Fibroblast of lung (primary cell): Measurements from ENCODE around the gene PADI6. TPM values are rescaled to one million over a fixed set of nuclear protein-coding genes. Genes with fewer than 3 reads are reported as not detected.

Experiments used
- DNase-seq, 2 donors: peaks; one replicate each; pipeline versions ENCODE4 v3.0.0 to v3.0.0-alpha.2; 2010; ENCODE audit warnings: low read depth in 2 of 2
- H2AFZ ChIP-seq: 2 replicates; pipeline ENCODE4 v1.5.1; 2012; ENCODE audit warnings: low read length, control low read depth, inconsistent platforms
- H3K27ac ChIP-seq: 2 replicates; pipeline ENCODE4 v1.5.1; 2011; ENCODE audit warnings: low read length, control low read depth; ENCODE audit not compliant: insufficient read depth
- H3K27me3 ChIP-seq: 2 replicates; pipeline ENCODE4 v1.5.1; 2011; ENCODE audit warnings: mild to moderate bottlenecking, low read length; ENCODE audit not compliant: control insufficient read depth, insufficient read depth
- H3K36me3 ChIP-seq: 2 replicates; pipeline ENCODE4 v1.5.1; 2011; ENCODE audit warnings: low read length; ENCODE audit not compliant: control insufficient read depth, insufficient read depth
- H3K4me1 ChIP-seq: 2 replicates; pipeline ENCODE4 v1.5.1; 2011; ENCODE audit warnings: low read length; ENCODE audit not compliant: control insufficient read depth, insufficient read depth; ENCODE audit errors: extremely low read depth
- H3K4me2 ChIP-seq: 2 replicates; pipeline ENCODE4 v1.5.1; 2011; ENCODE audit warnings: low read length, control low read depth; ENCODE audit not compliant: insufficient read depth; ENCODE audit errors: extremely low read depth
- H3K4me3 ChIP-seq, 4 experiments: fragments of 200-600 bp in 1 of 4; sonication (generic) in 1 of 4; replicated peaks in 1 of 4; 2 replicates each; pipeline ENCODE4 v1.5.1; 2011 to 2016; ENCODE audit warnings: low read length in 4 of 4, low read depth in 3 of 4, mild to moderate bottlenecking in 3 of 4, control low read depth in 2 of 4, inconsistent platforms in 1 of 4, mixed read lengths in 1 of 4; ENCODE audit not compliant: insufficient read depth in 1 of 4; ENCODE audit errors: control extremely low read depth in 1 of 4
- H3K79me2 ChIP-seq: 2 replicates; pipeline ENCODE4 v1.5.1; 2012; ENCODE audit warnings: mild to moderate bottlenecking, low read length, inconsistent platforms; ENCODE audit not compliant: control insufficient read depth, insufficient read depth
- H3K9ac ChIP-seq: 2 replicates; pipeline ENCODE4 v1.5.1; 2011; ENCODE audit warnings: mild to moderate bottlenecking, low read length, control low read depth; ENCODE audit not compliant: insufficient read depth
- H3K9me3 ChIP-seq: 2 replicates; pipeline ENCODE4 v1.5.1; 2012; ENCODE audit warnings: low read depth, low read length; ENCODE audit not compliant: control insufficient read depth, insufficient read depth
- H4K20me1 ChIP-seq: 2 replicates; pipeline ENCODE4 v1.5.1; 2011; ENCODE audit warnings: low read length; ENCODE audit not compliant: control insufficient read depth, insufficient read depth; ENCODE audit errors: extremely low read depth
- CTCF ChIP-seq, 2 donors: IDR thresholded peaks in 1 of 2; conservative IDR thresholded peaks in 1 of 2; 1 replicate in 1 of 2; 2 replicates in 1 of 2; pipeline ENCODE4 v1.5.1; 2011 to 2012; ENCODE audit warnings: low read length in 2 of 2, control low read depth in 1 of 2, inconsistent platforms in 1 of 2, low read depth in 1 of 2, mild to moderate bottlenecking in 1 of 2
- EZH2 ChIP-seq: IDR thresholded peaks from 2 replicates; pipeline ENCODE4 v1.5.1; 2012; ENCODE audit warnings: low read length, control low read depth, mild to moderate bottlenecking; ENCODE audit errors: missing control alignments
- polyA plus RNA-seq, 2 donors: library from polyadenylated mRNA; depleted of rRNA in 1 of 2; stranded (reverse) in 1 of 2; unstranded in 1 of 2; fragments of >200 nt; gene quantifications; 2 replicates each; pipeline ENCODE4 v1.2.1, GENCODE V29; 2011 to 2012; ENCODE audit warnings: missing spikeins in 1 of 2
- total RNA-seq: library from RNA; depleted of rRNA; stranded (reverse); fragments of >200 nt; gene quantifications from 2 replicates; pipeline ENCODE4 v1.2.1, GENCODE V29; 2014

Gene PADI6
- total and polyA plus RNA-seq, 2 donors (not counting 1 experiment from before 2014, with no cell fraction given), result not detected

- Histone ChIP-seq H3K36me3 (no peaks in the 10 kb centered on the region), H3K4me3 (no peak overlapping the region), H3K4me1 (no peaks in the 10 kb centered on the region), H3K4me2 (no peak overlapping the region), H3K79me2 (no peaks in the 10 kb centered on the region), H3K27me3 (no peaks in the 10 kb centered on the region), H3K27ac (no peak overlapping the region), H3K9me3 (no peaks in the 10 kb centered on the region), H3K9ac (no peak overlapping the region), H2AFZ (no peak overlapping the region), H4K20me1 (no peaks in the 10 kb centered on the region)
- no peak for DNase-seq
- TF ChIP-seq EZH2 (no peak), CTCF (conservative IDR thresholded peaks at IDR 0.05 in 1 of 2, IDR thresholded peaks at IDR 0.05 in 1 of 2; ENCODE audit: low read depth in 1 of 2, low read length in 2 of 2) (no peak)
Measured at GRCh38 chr1:17330856-17331255, 41.1 kb upstream of the PADI6 start.

- H3K9me3 ChIP-seq, result no peaks in the 10 kb centered on the region
- H3K4me3 ChIP-seq, result no peak overlapping the region
- DNase-seq, result no peak
- H3K4me2 ChIP-seq, result no peak overlapping the region
- H2AFZ ChIP-seq, result no peak overlapping the region
- H3K4me1 ChIP-seq, result no peaks in the 10 kb centered on the region
- TF ChIP-seq EZH2 (no peak), CTCF (conservative IDR thresholded peaks at IDR 0.05 in 1 of 2, IDR thresholded peaks at IDR 0.05 in 1 of 2; ENCODE audit: low read depth in 1 of 2, low read length in 2 of 2) (no peak)
- no peaks in the 10 kb centered on the region for H3K36me3 ChIP-seq
- no peaks in the 10 kb centered on the region for H3K79me2 ChIP-seq
- H3K9ac ChIP-seq, result no peak overlapping the region
- peaks cover 5% of the 10 kb centered on the region for H3K27me3 ChIP-seq
- no peaks in the 10 kb centered on the region for H4K20me1 ChIP-seq
- no peak overlapping the region for H3K27ac ChIP-seq
Measured at GRCh38 chr1:17333081-17333480, 38.9 kb upstream of the PADI6 start.

- Histone ChIP-seq H3K9ac (no peak overlapping the region), H3K4me2 (no peak overlapping the region), H3K27me3 (peaks cover 5% of the 10 kb centered on the region), H2AFZ (no peak overlapping the region), H3K4me3 (no peak overlapping the region), H4K20me1 (no peaks in the 10 kb centered on the region), H3K4me1 (no peaks in the 10 kb centered on the region), H3K79me2 (no peaks in the 10 kb centered on the region), H3K9me3 (no peaks in the 10 kb centered on the region), H3K27ac (no peak overlapping the region), H3K36me3 (no peaks in the 10 kb centered on the region)
- TF ChIP-seq CTCF (conservative IDR thresholded peaks at IDR 0.05 in 1 of 2, IDR thresholded peaks at IDR 0.05 in 1 of 2; ENCODE audit: low read depth in 1 of 2, low read length in 2 of 2) (peak; percentile 83 to 91), EZH2 (no peak)
- peak; percentile 44 to 49 for DNase-seq
Measured at GRCh38 chr1:17335821-17336710, 35.9 kb upstream of the PADI6 start.
